HG03159 (cell line): ENCODE results near the gene SLC34A1.
"Not testable (repeated sequence)": the region's sequence is repeated elsewhere in the genome, so short reads cannot be mapped to it uniquely, and the experiment has no call there.

Experiments used
- ATAC-seq: cut with Tn5 transposase; IDR thresholded peaks from one replicate; pipeline ENCODE4 v1.9.1; 2021; ENCODE audit warnings: mild to moderate bottlenecking, moderate library complexity; ENCODE audit not compliant: unreplicated experiment

Gene SLC34A1

DNA sequence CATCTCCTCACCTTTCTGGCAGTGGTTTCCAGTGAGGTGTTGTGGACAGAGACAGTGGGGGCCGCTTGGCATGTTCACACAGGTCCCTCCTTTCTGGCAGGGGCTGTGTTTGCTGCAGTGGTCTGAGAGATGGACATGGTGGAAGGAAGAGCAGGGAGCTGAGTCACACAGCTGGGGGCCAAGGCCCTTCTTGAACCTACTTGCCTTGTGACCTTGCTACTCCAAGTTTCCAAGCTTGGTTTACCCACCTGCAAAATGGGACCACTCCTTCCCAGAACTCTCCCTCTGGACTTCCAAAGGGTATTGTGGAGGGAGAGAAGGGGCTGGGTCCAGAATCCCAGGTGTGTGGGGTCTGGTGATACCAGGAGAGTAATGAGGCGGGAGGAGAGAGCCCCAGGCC is 21.1 kb downstream of the SLC34A1 start:
- no peak for ATAC-seq

GRCh38 chr5:177405805-177406204 is 21.6 kb downstream of the SLC34A1 start:
- ATAC-seq: no peak

- no peak for ATAC-seq
Observed at GRCh38 chr5:177409043-177409801, 25.0 kb downstream of the SLC34A1 start, which contains the start of gene F12. Gene F12 (minus strand): TSS chr5:177409564. CDS start chr5:177409527, 37 bp downstream.

GRCh38 chr5:177410575-177410974 is 26.3 kb downstream of the SLC34A1 start:
- ATAC-seq: no peak

GRCh38 chr5:177412603-177413233 is 28.5 kb downstream of the SLC34A1 start:
- ATAC-seq: peak; percentile 58

DNA sequence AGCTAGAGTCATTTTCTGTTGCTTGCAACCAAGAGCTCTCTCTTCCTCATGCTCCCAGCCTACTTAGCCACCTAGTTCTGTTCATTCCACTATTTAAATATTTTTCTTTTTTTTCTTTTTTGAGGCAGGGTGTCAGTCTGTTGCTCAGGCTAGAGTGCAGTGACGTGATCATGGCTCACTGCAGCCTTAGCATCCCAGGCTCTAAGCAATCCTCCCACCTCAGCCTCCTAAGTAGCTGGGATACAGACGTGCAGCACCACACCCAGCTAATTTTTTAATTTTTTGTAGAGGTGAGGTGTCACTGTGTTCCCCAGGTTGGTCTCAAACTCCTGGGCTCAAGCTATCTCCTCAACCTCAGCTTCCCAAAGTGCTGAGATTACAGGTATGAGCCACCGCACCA is 30.2 kb downstream of the SLC34A1 start:
- ATAC-seq: no peak

DNA sequence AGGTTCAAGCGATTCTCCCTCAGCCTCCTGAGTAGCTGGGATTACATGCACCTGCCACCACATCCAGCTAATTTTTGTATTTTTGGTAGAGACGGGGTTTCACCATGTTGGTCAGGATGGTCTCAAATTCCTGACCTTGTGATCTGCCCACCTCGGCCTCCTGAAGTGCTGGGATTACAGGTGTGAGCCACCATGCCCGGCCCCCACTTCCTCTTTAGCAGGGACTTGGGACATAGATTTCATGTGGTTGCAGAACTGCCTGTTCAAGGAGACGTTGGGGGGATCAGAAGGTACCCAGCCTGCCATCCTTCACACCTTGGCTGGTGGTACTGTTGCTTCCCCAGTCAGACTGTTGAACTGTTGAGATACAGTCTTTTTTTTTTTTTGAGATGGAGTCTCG is 32.8 kb downstream of the SLC34A1 start:
- not testable (repeated sequence) for ATAC-seq

GRCh38 chr5:177419046-177419445 is 34.8 kb downstream of the SLC34A1 start:
- ATAC-seq: no peak

DNA sequence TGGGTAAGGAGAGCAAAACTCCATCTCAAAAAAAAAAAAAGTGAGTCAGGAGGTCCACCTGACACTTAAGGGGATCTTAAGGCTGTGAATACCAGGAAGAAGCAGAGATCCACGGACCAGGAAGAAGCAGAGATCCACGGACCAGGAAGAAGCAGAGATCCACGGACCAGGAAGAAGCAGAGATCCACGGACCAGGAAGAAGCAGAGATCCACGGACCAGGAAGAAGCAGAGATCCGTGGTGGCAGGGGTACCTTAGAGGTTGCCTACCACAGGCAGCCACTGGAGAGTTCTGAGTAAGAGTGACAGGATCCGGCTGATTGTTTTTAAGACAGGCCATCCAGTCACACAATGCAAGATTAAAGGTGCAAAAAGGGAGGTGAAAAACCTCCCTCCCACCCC is 36.2 kb downstream of the SLC34A1 start:
- not testable (repeated sequence) for ATAC-seq

GRCh38 chr5:177421062-177421798 is 37.0 kb downstream of the SLC34A1 start:
- ATAC-seq: no peak

- no peak for ATAC-seq
Observed at GRCh38 chr5:177423671-177424070, 39.4 kb downstream of the SLC34A1 start.

- no peak for ATAC-seq
Observed at GRCh38 chr5:177425196-177425800, 41.1 kb downstream of the SLC34A1 start.

DNA sequence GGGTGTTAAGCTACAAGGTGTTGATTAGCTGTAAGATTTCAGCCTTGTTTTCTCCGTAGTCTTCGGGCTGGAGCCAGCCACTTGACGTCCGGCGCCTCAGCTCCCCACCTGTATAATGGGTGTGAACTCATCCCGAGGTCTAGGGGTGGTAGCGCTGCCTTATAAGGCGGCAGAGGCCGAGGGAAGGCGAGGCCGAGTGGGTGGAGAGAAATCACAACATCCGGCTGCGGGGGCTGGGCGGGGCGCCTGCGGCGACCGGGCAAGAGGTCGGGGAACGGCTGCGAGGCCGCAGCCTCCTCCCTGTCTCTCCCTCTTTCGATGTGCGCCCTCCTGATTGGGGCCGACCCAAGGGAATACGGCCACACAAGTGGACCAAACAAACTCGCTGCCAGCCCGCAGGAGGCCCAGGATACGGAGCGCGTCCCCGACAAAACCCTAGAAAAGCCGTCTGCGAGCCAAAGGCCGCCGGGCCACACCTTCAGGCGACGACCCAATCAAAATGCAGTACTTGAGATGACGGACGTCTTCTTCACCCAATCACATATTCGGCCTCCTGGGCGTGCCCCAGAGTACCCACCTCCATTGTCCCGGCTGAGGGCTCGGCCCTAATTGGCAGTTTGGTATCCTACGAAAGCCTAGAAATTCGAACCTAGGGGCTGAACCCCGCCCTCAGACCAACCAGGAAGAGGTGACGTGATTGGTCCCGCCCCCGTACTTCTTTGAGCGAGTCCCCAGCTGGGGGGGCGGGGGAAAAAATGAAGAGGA is 41.7 kb downstream of the SLC34A1 start:
- ATAC-seq: peak; percentile 74

- peak; percentile 13 for ATAC-seq
Observed at GRCh38 chr5:177426566-177427210, 42.5 kb downstream of the SLC34A1 start, which contains the start of gene GRK6. Gene GRK6 (plus strand): TSS chr5:177426676. CDS start chr5:177426846, 170 bp downstream.

- ATAC-seq: no peak
Observed at GRCh38 chr5:177427211-177427822, 43.1 kb downstream of the SLC34A1 start.

- no peak for ATAC-seq
Observed at GRCh38 chr5:177427919-177428573, 43.8 kb downstream of the SLC34A1 start.

DNA sequence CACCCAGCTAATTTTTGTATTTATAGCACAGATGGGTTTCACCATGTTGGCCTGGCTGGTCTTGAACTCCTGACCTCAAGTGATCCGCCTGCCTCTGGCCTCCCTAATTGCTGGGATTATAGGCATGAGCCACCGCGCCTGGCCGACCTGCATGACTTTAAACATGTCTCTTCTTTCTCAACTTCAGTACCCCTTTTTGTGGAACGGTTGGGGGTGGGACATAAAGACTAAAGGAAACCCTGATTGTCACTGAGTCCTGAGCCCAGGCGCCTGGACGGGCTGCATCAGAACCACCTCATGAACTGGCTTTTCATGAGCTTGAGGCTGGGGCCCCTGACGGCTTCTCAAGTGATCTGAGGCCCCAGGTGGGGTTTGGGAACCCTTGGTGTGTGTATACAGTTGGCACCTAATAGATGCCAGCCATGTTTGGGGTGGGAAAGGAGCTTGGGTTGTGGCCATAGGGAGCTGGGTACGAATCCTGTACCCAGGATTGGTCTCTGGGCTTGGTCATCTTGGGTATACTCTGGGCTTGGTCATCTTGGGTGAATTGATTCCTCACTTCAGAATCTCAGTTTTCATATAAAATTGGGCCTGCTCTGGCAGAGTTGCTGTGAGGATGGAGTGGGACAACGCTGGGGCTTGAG is 44.5 kb downstream of the SLC34A1 start:
- ATAC-seq: no peak

GRCh38 chr5:177429248-177430040 is 45.2 kb downstream of the SLC34A1 start:
- no peak for ATAC-seq
